HepG2 (cell line): ENCODE measurements around the gene ZFP36L2. TPM values are rescaled to one million over a fixed set of nuclear protein-coding genes. Genes with fewer than 3 reads are reported as not detected.

ENCODE experiments used
- ATF4 ChIP-seq, 2 experiments: fragments of 450-650 bp in 1 of 2; sonication (generic) in 1 of 2; formaldehyde crosslinking; IDR thresholded peaks; 2 replicates each; pipeline versions ENCODE4 v1.5.0 to v1.8.0; 2020 to 2022; ENCODE audit warnings: mild to moderate bottlenecking in 1 of 2, missing genetic modification reagents in 1 of 2
- CBFB ChIP-seq: sonication (generic); formaldehyde crosslinking; IDR thresholded peaks from 2 replicates; pipeline ENCODE4 v1.4.0; 2020; ENCODE audit warnings: missing genetic modification reagents
- GPBP1L1 ChIP-seq: sonication (generic); formaldehyde crosslinking; IDR thresholded peaks from 2 replicates; pipeline ENCODE4 v1.5.0; 2020; ENCODE audit warnings: mild to moderate bottlenecking, missing genetic modification reagents
- HNRNPL ChIP-seq: fragments of 200-400 bp; formaldehyde crosslinking; IDR thresholded peaks from 2 replicates; pipeline ENCODE4 v1.6.1; 2017; ENCODE audit warnings: mild to moderate bottlenecking, low read depth, low read length
- MED1 ChIP-seq: sonication (generic); formaldehyde crosslinking; IDR thresholded peaks from 2 replicates; pipeline ENCODE4 v1.4.0; 2020; ENCODE audit warnings: missing genetic modification reagents
- NPAS2 ChIP-seq: sonication (generic); formaldehyde crosslinking; IDR thresholded peaks from 2 replicates; pipeline ENCODE4 v1.8.0; 2022; ENCODE audit warnings: mild to moderate bottlenecking, missing genetic modification reagents, borderline replicate concordance
- NR0B2 ChIP-seq: sonication (generic); formaldehyde crosslinking; IDR thresholded peaks from 2 replicates; pipeline ENCODE4 v1.4.0; 2020; ENCODE audit warnings: mild to moderate bottlenecking, missing genetic modification reagents
- NR2F6 ChIP-seq, 2 experiments: IDR thresholded peaks; 2 replicates each; pipeline ENCODE4 v1.6.1; 2016; ENCODE audit warnings: antibody characterized with exemption in 1 of 2, mild to moderate bottlenecking in 1 of 2
- POLR2AphosphoS5 ChIP-seq: IDR thresholded peaks from 2 replicates; pipeline ENCODE4 v1.6.1; 2012; ENCODE audit warnings: low read depth, low read length
- RORA ChIP-seq: sonication (generic); formaldehyde crosslinking; IDR thresholded peaks from 2 replicates; pipeline ENCODE4 v1.5.0; 2020; ENCODE audit warnings: mild to moderate bottlenecking, missing genetic modification reagents, moderate library complexity
- SALL1 ChIP-seq: sonication (generic); formaldehyde crosslinking; IDR thresholded peaks from 2 replicates; pipeline ENCODE4 v1.8.0; 2022; ENCODE audit warnings: mild to moderate bottlenecking, missing genetic modification reagents
- SPEN ChIP-seq: sonication (generic); formaldehyde crosslinking; IDR thresholded peaks from 2 replicates; pipeline ENCODE4 v1.5.1; 2020; ENCODE audit warnings: low read depth, mild to moderate bottlenecking, missing genetic modification reagents
- TFAP4 ChIP-seq: sonication (generic); IDR thresholded peaks from 2 replicates; pipeline ENCODE4 v1.6.1; 2016; ENCODE audit warnings: low read depth, borderline replicate concordance
- TMF1 ChIP-seq: sonication (generic); formaldehyde crosslinking; IDR thresholded peaks from 2 replicates; pipeline ENCODE4 v1.8.1; 2022; ENCODE audit warnings: low read depth, missing genetic modification reagents
- ZNF232 ChIP-seq: sonication (generic); formaldehyde crosslinking; IDR thresholded peaks from 2 replicates; pipeline ENCODE4 v1.4.0; 2020; ENCODE audit warnings: missing genetic modification reagents, borderline replicate concordance
- ZNF276 ChIP-seq: sonication (generic); formaldehyde crosslinking; IDR thresholded peaks from 2 replicates; pipeline ENCODE4 v1.4.0; 2020; ENCODE audit warnings: mild to moderate bottlenecking, low read depth, missing genetic modification reagents
- ZNF33B ChIP-seq: sonication (generic); formaldehyde crosslinking; IDR thresholded peaks from 2 replicates; pipeline ENCODE4 v1.5.1; 2020; ENCODE audit warnings: mild to moderate bottlenecking, missing genetic modification reagents
- ZNF598 ChIP-seq: sonication (generic); formaldehyde crosslinking; IDR thresholded peaks from 2 replicates; pipeline ENCODE4 v1.5.1; 2020; ENCODE audit warnings: mild to moderate bottlenecking, missing genetic modification reagents, borderline replicate concordance
- ZNF609 ChIP-seq: sonication (generic); formaldehyde crosslinking; IDR thresholded peaks from 2 replicates; pipeline ENCODE4 v1.4.0; 2020; ENCODE audit warnings: mild to moderate bottlenecking, missing genetic modification reagents, borderline replicate concordance
- polyA plus RNA-seq, 8 experiments: library from polyadenylated mRNA; depleted of rRNA in 3 of 8; stranded (reverse) in 7 of 8; unstranded in 1 of 8; fragments of >200 nt; fragmentation: Illumina TruSeq in 4 of 8; extraction: Trizol in 4 of 8; gene quantifications; 2 replicates each; pipeline versions ENCODE4 v1.2.1 to v1.2.3, GENCODE V29; 2011 to 2016; ENCODE audit warnings: low read depth in 4 of 8, missing spikeins in 1 of 8, mixed read lengths in 1 of 8; ENCODE audit not compliant: insufficient read depth in 1 of 8
- total RNA-seq, 5 experiments: library from RNA; depleted of rRNA; stranded (reverse); fragments of >200 nt; fragmentation: Illumina TruSeq; extraction: Trizol; gene quantifications; 2 replicates each; pipeline ENCODE4 v1.2.3, GENCODE V29; 2016; ENCODE audit warnings: low read depth in 1 of 5

The ZFP36L2 gene
- total and polyA plus RNA-seq, 2 of the 13 experiments (the other 11 are each of a cell fraction or from before 2014, with no cell fraction given): 11.2 to 21.8 TPM

- no peak for TF ChIP-seq NR0B2 (CRISPR knock-in tag)
- TF ChIP-seq TMF1 (CRISPR knock-in tag): no peak
- TF ChIP-seq POLR2AphosphoS5: no peak
- TF ChIP-seq ZNF33B: 0 out of 2 replicates have a peak, but pooled peaks have one; percentile 72
- no peak for TF ChIP-seq NR2F6 (IDR thresholded peaks at IDR 0.05)
- TF ChIP-seq NR2F6 (CRISPR knock-in tag; IDR thresholded peaks at IDR 0.05): no peak
- no peak for TF ChIP-seq CBFB (CRISPR knock-in tag)
- TF ChIP-seq TFAP4: peak; percentile 57; the same call in 1 of the 2 replicates
- TF ChIP-seq MED1 (CRISPR knock-in tag): no peak
- TF ChIP-seq ZNF609 (CRISPR knock-in tag): no peak
- peak; percentile 80; the same call in 1 of the 2 replicates for TF ChIP-seq ZNF598
- no peak for TF ChIP-seq HNRNPL
- peak; percentile 29; the same call in 1 of the 2 replicates for TF ChIP-seq SALL1 (CRISPR knock-in tag)
- no peak for TF ChIP-seq GPBP1L1 (CRISPR knock-in tag)
- no peak for TF ChIP-seq NPAS2 (CRISPR knock-in tag)
- no peak for TF ChIP-seq ZNF232
- no peak for TF ChIP-seq ATF4 (CRISPR knock-in tag; IDR thresholded peaks at IDR 0.05)
- no peak for TF ChIP-seq RORA (CRISPR knock-in tag)
- 0 out of 2 replicates have a peak, but pooled peaks have one; percentile 17 for TF ChIP-seq SPEN (CRISPR knock-in tag)
- TF ChIP-seq ZNF276 (CRISPR knock-in tag): no peak
Measured at GRCh38 chr2:43255296-43255910, 29.0 kb upstream of the ZFP36L2 start (continued).
